ENCODE data around the gene XPOT. TPM values are rescaled to one million over a fixed set of nuclear protein-coding genes. Genes with fewer than 3 reads are reported as not detected.

XPOT gene
- total RNA-seq, 2 donors from 2014 or later, result 27.7 to 45.7 TPM

GRCh38 chr12:64419696-64420095 is 15.5 kb downstream of the XPOT start:
- Histone ChIP-seq H3K9me3 (no peaks in the 10 kb centered on the region), H3K27ac (no peak overlapping the region), H3K4me3 (no peak overlapping the region), H3K4me1 (no peaks in the 10 kb centered on the region), H3K27me3 (no peaks in the 10 kb centered on the region), H3K36me3 (replicated peaks in 1 of 2; ENCODE audit: insufficient read depth in 1 of 2, low read depth in 2 of 2) (peaks cover 9 to 42% of the 10 kb centered on the region in 2 donors)
- ATAC-seq, result no peak
- DNase-seq, result no peak
- intact Hi-C loops (cut with DNase I), result no loop called here
- TF ChIP-seq POLR2A (IDR thresholded peaks at IDR 0.05) (no peak), CTCF (IDR thresholded peaks at IDR 0.05) (no peak)
- 51 to 71% methylated on average over 3 of the region's 3 CpGs for WGBS, 2 donors

GRCh38 chr12:64427988-64428387 is 23.8 kb downstream of the XPOT start:
- Histone ChIP-seq H3K27ac (no peak overlapping the region), H3K36me3 (replicated peaks in 1 of 2; ENCODE audit: insufficient read depth in 1 of 2, low read depth in 2 of 2) (peaks cover 12 to 33% of the 10 kb centered on the region in 2 donors), H3K27me3 (no peaks in the 10 kb centered on the region), H3K4me3 (no peak overlapping the region), H3K4me1 (peaks cover 9% of the 10 kb centered on the region), H3K9me3 (no peaks in the 10 kb centered on the region)
- intact Hi-C loops (cut with DNase I), result no loop called here
- ATAC-seq (no peak), DNase-seq (no peak)
- WGBS, 2 donors, result 5 to 7% methylated on average over 1 of the region's 1 CpG
- TF ChIP-seq POLR2A (IDR thresholded peaks at IDR 0.05), result no peak
- TF ChIP-seq CTCF (IDR thresholded peaks at IDR 0.05), result no peak

- Histone ChIP-seq H3K36me3 (replicated peaks in 1 of 2; ENCODE audit: insufficient read depth in 1 of 2, low read depth in 2 of 2) (peaks cover 5 to 36% of the 10 kb centered on the region in 2 donors), H3K27ac (no peak overlapping the region), H3K4me1 (peaks cover 9% of the 10 kb centered on the region), H3K4me3 (no peak overlapping the region), H3K9me3 (no peaks in the 10 kb centered on the region), H3K27me3 (no peaks in the 10 kb centered on the region)
- ATAC-seq, result no peak
- 79 to 82% methylated on average over 4 of the region's 4 CpGs for WGBS, 2 donors
- DNase-seq, result no peak
- intact Hi-C loops (cut with DNase I), result no loop called here
- TF ChIP-seq CTCF (IDR thresholded peaks at IDR 0.05) (no peak), POLR2A (IDR thresholded peaks at IDR 0.05) (no peak)
Observed at GRCh38 chr12:64428956-64429355, 24.8 kb downstream of the XPOT start.

- peaks cover 9% of the 10 kb centered on the region for H3K4me1 ChIP-seq
- 68 to 75% methylated on average over 2 of the region's 2 CpGs for whole genome bisulfite sequencing, 2 donors
- H3K36me3 ChIP-seq (replicated peaks in 1 of 2; ENCODE audit: insufficient read depth in 1 of 2, low read depth in 2 of 2), result peaks cover 0 to 23% of the 10 kb centered on the region in 2 donors
- H3K27me3 ChIP-seq, result no peaks in the 10 kb centered on the region
- no peak overlapping the region for H3K27ac ChIP-seq
- H3K4me3 ChIP-seq, result no peak overlapping the region
- TF ChIP-seq CTCF (IDR thresholded peaks at IDR 0.05) (no peak), POLR2A (IDR thresholded peaks at IDR 0.05) (no peak)
- intact Hi-C loops (cut with DNase I), result no loop called here
- DNase-seq (no peak), ATAC-seq (no peak)
- no peaks in the 10 kb centered on the region for H3K9me3 ChIP-seq
Observed at GRCh38 chr12:64430886-64431285, 26.7 kb downstream of the XPOT start.

GRCh38 chr12:64431791-64432190 is 27.6 kb downstream of the XPOT start:
- no peak for ATAC-seq
- H3K36me3 ChIP-seq (replicated peaks in 1 of 2; ENCODE audit: insufficient read depth in 1 of 2, low read depth in 2 of 2), result peaks cover 0 to 22% of the 10 kb centered on the region in 2 donors
- 78 to 79% methylated on average over 4 of the region's 4 CpGs for WGBS, 2 donors

More at GRCh38 chr12:64431791-64432190, 27.6 kb downstream of the XPOT start:
- H3K27me3 ChIP-seq, result no peaks in the 10 kb centered on the region
- H3K4me1 ChIP-seq, result peaks cover 9% of the 10 kb centered on the region
- DNase-seq, result no peak
- intact Hi-C loops (cut with DNase I), result no loop called here
- H3K9me3 ChIP-seq, result no peaks in the 10 kb centered on the region
- H3K27ac ChIP-seq, result no peak overlapping the region
- TF ChIP-seq CTCF (IDR thresholded peaks at IDR 0.05) (no peak), POLR2A (IDR thresholded peaks at IDR 0.05) (no peak)
- no peak overlapping the region for H3K4me3 ChIP-seq

Data from body of pancreas (tissue), 4 donors.